ENCODE data around the gene KLK8.

The KLK8 gene

GRCh38 chr19:50967929-50968715 lies 33.3 kb downstream of the KLK8 start:
- H3K36me3 ChIP-seq (ENCODE audit: control insufficient read depth in 1 of 2, insufficient read depth in 2 of 2, low read length in 2 of 2): no peaks in the 10 kb centered on the region
- no peak overlapping the region for H3K4me3 ChIP-seq (ENCODE audit: low read depth in 1 of 2, low read length in 2 of 2)
- no peaks in the 10 kb centered on the region for H3K4me1 ChIP-seq (ENCODE audit: control insufficient read depth in 1 of 2, insufficient read depth in 2 of 2, low read length in 2 of 2)
- H3K9me3 ChIP-seq (ENCODE audit: control insufficient read depth in 1 of 2, low read length in 2 of 2): no peaks in the 10 kb centered on the region
- peaks cover 3% of the 10 kb centered on the region for H3K27me3 ChIP-seq (ENCODE audit: low read depth, low read length)
- no peak overlapping the region for H3K27ac ChIP-seq (ENCODE audit: low read length)

DNA sequence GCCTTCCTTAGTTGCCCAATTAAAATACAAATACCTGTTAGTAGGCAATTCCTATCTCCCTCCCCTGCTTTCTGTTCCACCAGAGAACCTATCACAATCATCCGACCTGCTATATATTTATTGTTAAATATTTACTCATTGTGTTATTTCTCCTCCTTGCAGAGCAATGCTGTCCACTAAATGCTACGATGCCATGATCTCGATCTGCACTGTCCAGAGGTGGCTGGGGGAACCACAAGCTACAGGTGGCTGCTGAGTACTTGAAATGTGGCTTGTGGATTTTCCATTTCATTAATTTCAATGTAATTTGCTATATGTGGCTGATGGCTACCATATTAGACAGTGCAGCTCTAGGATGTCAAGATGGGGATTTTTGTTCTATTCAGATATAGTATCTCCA lies 37.1 kb downstream of the KLK8 start:
- peaks cover 3% of the 10 kb centered on the region for H3K27me3 ChIP-seq (ENCODE audit: low read depth, low read length)
- no peaks in the 10 kb centered on the region for H3K4me1 ChIP-seq (ENCODE audit: control insufficient read depth in 1 of 2, insufficient read depth in 2 of 2, low read length in 2 of 2)

DNA sequence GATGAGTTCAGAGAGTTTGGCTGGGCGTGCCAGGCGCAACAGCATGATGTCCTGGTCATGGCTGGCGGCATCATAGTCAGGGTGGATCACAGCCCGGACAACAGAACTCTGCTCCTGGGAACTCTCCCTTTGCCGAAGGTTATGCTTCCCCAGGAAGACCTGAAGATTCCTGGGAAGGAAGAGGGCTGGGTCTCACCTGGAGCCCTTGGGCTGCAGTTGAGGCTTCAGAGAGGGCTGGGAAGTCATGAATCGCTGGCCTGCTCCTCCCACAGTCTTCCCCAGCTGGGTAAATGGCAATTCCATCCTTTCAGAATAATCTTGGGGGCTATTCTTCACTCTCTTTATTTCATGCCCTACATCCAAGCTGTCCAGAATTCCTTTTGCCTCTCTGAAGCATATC lies 38.0 kb downstream of the KLK8 start:
- peaks cover 3% of the 10 kb centered on the region for H3K27me3 ChIP-seq (ENCODE audit: low read depth, low read length)
- H3K36me3 ChIP-seq (ENCODE audit: control insufficient read depth in 1 of 2, insufficient read depth in 2 of 2, low read length in 2 of 2): no peaks in the 10 kb centered on the region
- no peaks in the 10 kb centered on the region for H3K4me1 ChIP-seq (ENCODE audit: control insufficient read depth in 1 of 2, insufficient read depth in 2 of 2, low read length in 2 of 2)
- no peak overlapping the region for H3K27ac ChIP-seq (ENCODE audit: low read length)
- peaks cover 0 to 5% of the 10 kb centered on the region in 2 donors for H3K9me3 ChIP-seq (ENCODE audit: control insufficient read depth in 1 of 2, low read length in 2 of 2)
- H3K4me3 ChIP-seq (ENCODE audit: low read depth in 1 of 2, low read length in 2 of 2): no peak overlapping the region

More for the DNA sequence above, 37.1 kb downstream of the KLK8 start:
- Histone ChIP-seq H3K9me3 (ENCODE audit: control insufficient read depth in 1 of 2, low read length in 2 of 2) (peaks cover 0 to 5% of the 10 kb centered on the region in 2 donors), H3K4me3 (ENCODE audit: low read depth in 1 of 2, low read length in 2 of 2) (no peak overlapping the region), H3K27ac (ENCODE audit: low read length) (no peak overlapping the region), H3K36me3 (ENCODE audit: control insufficient read depth in 1 of 2, insufficient read depth in 2 of 2, low read length in 2 of 2) (no peaks in the 10 kb centered on the region)

- Histone ChIP-seq H3K9me3 (ENCODE audit: control insufficient read depth in 1 of 2, low read length in 2 of 2) (peaks cover 0 to 5% of the 10 kb centered on the region in 2 donors), H3K4me3 (ENCODE audit: low read depth in 1 of 2, low read length in 2 of 2) (no peak overlapping the region), H3K36me3 (ENCODE audit: control insufficient read depth in 1 of 2, insufficient read depth in 2 of 2, low read length in 2 of 2) (no peaks in the 10 kb centered on the region), H3K27ac (ENCODE audit: low read length) (no peak overlapping the region), H3K27me3 (ENCODE audit: low read depth, low read length) (peaks cover 3% of the 10 kb centered on the region), H3K4me1 (ENCODE audit: control insufficient read depth in 1 of 2, insufficient read depth in 2 of 2, low read length in 2 of 2) (no peaks in the 10 kb centered on the region)
Measured at GRCh38 chr19:50962245-50962644, 39.2 kb downstream of the KLK8 start.

GRCh38 chr19:50959731-50960500 lies 41.5 kb downstream of the KLK8 start:
- Histone ChIP-seq H3K27me3 (ENCODE audit: low read depth, low read length) (peaks cover 3% of the 10 kb centered on the region), H3K4me3 (ENCODE audit: low read depth in 1 of 2, low read length in 2 of 2) (no peak overlapping the region), H3K9me3 (ENCODE audit: control insufficient read depth in 1 of 2, low read length in 2 of 2) (peaks cover 0 to 5% of the 10 kb centered on the region in 2 donors), H3K27ac (ENCODE audit: low read length) (no peak overlapping the region), H3K36me3 (ENCODE audit: control insufficient read depth in 1 of 2, insufficient read depth in 2 of 2, low read length in 2 of 2) (no peaks in the 10 kb centered on the region), H3K4me1 (ENCODE audit: control insufficient read depth in 1 of 2, insufficient read depth in 2 of 2, low read length in 2 of 2) (no peaks in the 10 kb centered on the region)

DNA sequence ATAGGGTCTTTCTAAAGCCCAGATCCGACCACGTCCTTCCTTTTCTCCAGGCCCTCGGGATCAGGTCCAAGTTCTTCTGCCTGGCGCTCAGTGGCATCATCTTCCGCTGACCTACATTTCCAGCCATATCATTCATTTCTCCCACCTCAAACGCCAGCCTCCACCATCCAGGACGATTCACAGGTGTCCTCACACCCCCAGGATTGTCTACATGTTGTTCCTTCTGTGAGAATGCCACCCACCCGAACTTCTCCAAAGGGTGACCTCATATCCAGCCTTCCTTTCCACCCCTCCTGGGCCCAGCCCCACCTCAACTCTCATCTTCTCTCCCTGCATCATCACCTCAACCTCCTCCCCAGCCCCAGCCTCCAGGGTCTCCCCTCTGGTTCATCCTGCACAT lies 43.8 kb downstream of the KLK8 start:
- Histone ChIP-seq H3K27me3 (ENCODE audit: low read depth, low read length) (no peaks in the 10 kb centered on the region), H3K27ac (ENCODE audit: low read length) (no peak overlapping the region), H3K4me3 (ENCODE audit: low read depth in 1 of 2, low read length in 2 of 2) (no peak overlapping the region)

DNA sequence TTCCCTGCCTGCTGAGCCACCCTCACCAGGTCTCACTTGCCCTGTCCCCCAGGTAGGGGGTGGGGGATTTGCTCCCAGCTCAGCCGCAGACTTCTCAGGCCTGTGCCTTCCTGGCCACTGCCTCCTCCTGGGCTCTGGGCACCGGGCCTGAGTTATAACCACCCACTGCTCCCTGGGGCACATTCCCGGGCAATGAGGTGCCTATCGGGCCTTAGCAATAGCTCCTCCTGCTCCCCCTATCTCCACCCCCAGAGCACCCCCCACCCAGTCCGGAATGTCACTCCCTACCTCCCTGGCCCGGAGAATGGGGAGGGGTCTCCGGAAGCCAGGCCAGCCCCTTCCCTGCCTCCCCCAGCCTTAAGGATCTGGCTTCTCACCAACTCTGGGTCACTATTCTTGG lies 48.5 kb downstream of the KLK8 start, which contains the start of gene KLK5:
Gene KLK5, minus strand, starts transcription at position 129 of the 400 bp plus-strand sequence. CDS start 381 bp downstream, outside the sequence.
- Histone ChIP-seq H3K9me3 (ENCODE audit: control insufficient read depth in 1 of 2, low read length in 2 of 2) (no peaks in the 10 kb centered on the region), H3K4me3 (ENCODE audit: low read depth in 1 of 2, low read length in 2 of 2) (no peak within 1 kb of the TSS), H3K27ac (ENCODE audit: low read length) (no peak within 1 kb of the TSS), H3K27me3 (ENCODE audit: low read depth, low read length) (no peaks in the 10 kb centered on the region), H3K4me1 (ENCODE audit: control insufficient read depth in 1 of 2, insufficient read depth in 2 of 2, low read length in 2 of 2) (no peaks in the 10 kb centered on the region), H3K36me3 (ENCODE audit: control insufficient read depth in 1 of 2, insufficient read depth in 2 of 2, low read length in 2 of 2) (no peaks in the 10 kb centered on the region)

More for the DNA sequence above, 43.8 kb downstream of the KLK8 start:
- peaks cover 0 to 5% of the 10 kb centered on the region in 2 donors for H3K9me3 ChIP-seq (ENCODE audit: control insufficient read depth in 1 of 2, low read length in 2 of 2)
- H3K36me3 ChIP-seq (ENCODE audit: control insufficient read depth in 1 of 2, insufficient read depth in 2 of 2, low read length in 2 of 2): no peaks in the 10 kb centered on the region
- H3K4me1 ChIP-seq (ENCODE audit: control insufficient read depth in 1 of 2, insufficient read depth in 2 of 2, low read length in 2 of 2): no peaks in the 10 kb centered on the region

GRCh38 chr19:50949861-50950260 lies 51.5 kb downstream of the KLK8 start:
- Histone ChIP-seq H3K9me3 (ENCODE audit: control insufficient read depth in 1 of 2, low read length in 2 of 2) (no peaks in the 10 kb centered on the region), H3K27ac (ENCODE audit: low read length) (no peak overlapping the region), H3K36me3 (ENCODE audit: control insufficient read depth in 1 of 2, insufficient read depth in 2 of 2, low read length in 2 of 2) (no peaks in the 10 kb centered on the region), H3K4me1 (ENCODE audit: control insufficient read depth in 1 of 2, insufficient read depth in 2 of 2, low read length in 2 of 2) (no peaks in the 10 kb centered on the region), H3K27me3 (ENCODE audit: low read depth, low read length) (no peaks in the 10 kb centered on the region), H3K4me3 (ENCODE audit: low read depth in 1 of 2, low read length in 2 of 2) (no peak overlapping the region)

GRCh38 chr19:50947123-50947522 lies 54.3 kb downstream of the KLK8 start:
- Histone ChIP-seq H3K36me3 (ENCODE audit: control insufficient read depth in 1 of 2, insufficient read depth in 2 of 2, low read length in 2 of 2) (no peaks in the 10 kb centered on the region), H3K4me1 (ENCODE audit: control insufficient read depth in 1 of 2, insufficient read depth in 2 of 2, low read length in 2 of 2) (no peaks in the 10 kb centered on the region), H3K27me3 (ENCODE audit: low read depth, low read length) (no peaks in the 10 kb centered on the region), H3K4me3 (ENCODE audit: low read depth in 1 of 2, low read length in 2 of 2) (no peak overlapping the region), H3K9me3 (ENCODE audit: control insufficient read depth in 1 of 2, low read length in 2 of 2) (no peaks in the 10 kb centered on the region), H3K27ac (ENCODE audit: low read length) (no peak overlapping the region)

Data from muscle layer of duodenum (tissue), 2 donors.